ENCODE measurements around the gene MYO1E. TPM values are rescaled to one million over a fixed set of nuclear protein-coding genes. Genes with fewer than 3 reads are reported as not detected.
"Not testable (repeated sequence)": the region's sequence is repeated elsewhere in the genome, so short reads cannot be mapped to it uniquely, and the experiment has no call there.

The MYO1E gene
- 39.0 and 45.5 TPM in 2 replicates for total RNA-seq

DNA sequence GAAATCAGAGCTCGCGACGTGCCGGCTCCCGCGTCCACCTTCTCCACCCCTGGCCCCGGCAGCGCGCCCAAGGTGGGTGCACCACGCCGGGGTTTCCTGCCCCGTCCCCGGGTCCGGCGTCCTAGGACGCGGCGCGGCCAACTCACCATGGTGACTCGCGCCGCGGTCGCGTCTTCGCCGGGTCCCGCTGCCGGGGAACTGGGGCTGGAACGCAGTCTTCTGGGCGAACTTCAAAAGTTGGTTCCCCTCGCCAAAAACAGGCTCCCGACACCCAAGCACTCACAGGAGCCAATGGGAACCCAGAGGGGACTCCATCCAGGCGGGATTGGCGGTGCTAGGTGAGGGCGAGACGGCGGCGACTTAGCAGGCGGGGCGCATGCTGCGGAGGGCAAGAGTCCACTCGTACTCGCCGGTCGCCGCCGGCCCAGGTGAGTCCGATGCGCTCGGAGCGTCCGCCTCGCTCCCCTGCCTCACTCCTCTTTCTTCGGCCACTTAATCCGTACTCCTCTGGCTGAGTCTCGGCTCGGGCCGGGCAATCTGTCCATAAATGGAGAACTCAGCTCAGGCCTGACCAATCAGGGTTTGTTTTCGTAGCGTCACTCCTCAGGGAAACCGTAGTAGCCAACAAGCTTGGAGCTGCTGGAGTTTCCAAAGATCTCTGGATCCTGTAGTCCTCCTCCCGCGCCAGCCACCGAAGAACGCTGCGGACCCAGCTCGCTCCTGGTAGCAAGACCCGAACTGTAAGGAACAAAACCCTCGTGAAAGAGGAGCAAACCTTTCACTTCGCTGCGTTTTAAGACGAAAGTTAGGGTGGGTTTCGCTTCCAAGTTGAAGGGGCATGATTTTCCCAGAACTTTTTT is at the start of gene MYO1E:
Gene MYO1E (minus strand): TSS at position 520 of the 860 bp plus-strand sequence. CDS start 371 bp downstream, at position 149.
- intact Hi-C loops (cut with micrococcal nuclease), result loop anchor here (5.0 kb wide), 1 partner anchor 125 kb away; no protein-coding TSS in a partner anchor

- intact Hi-C loops (cut with micrococcal nuclease), result no loop called here
Measured at GRCh38 chr15:59420986-59421618, 48.4 kb upstream of the MYO1E start.

DNA sequence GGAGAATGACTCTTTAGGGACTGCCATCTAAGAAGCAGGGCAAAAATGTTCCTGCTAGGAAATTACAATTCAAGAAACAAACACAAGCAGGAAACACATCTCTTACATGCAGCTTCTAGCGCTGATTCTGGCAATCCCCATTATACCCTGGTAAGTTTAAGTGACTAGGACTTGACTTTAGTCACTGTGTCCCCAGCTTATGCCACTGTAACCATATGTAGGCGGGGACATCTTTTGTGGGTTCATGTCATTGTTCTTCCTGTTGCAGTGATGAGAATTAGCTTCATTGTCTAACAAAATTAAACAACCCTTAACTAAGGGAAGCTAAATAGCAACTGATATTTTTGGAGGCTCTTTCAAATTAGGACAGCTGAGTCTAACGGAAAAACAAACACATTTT is 47.4 kb upstream of the MYO1E start:
- intact Hi-C loops (cut with micrococcal nuclease), result no loop called here

DNA sequence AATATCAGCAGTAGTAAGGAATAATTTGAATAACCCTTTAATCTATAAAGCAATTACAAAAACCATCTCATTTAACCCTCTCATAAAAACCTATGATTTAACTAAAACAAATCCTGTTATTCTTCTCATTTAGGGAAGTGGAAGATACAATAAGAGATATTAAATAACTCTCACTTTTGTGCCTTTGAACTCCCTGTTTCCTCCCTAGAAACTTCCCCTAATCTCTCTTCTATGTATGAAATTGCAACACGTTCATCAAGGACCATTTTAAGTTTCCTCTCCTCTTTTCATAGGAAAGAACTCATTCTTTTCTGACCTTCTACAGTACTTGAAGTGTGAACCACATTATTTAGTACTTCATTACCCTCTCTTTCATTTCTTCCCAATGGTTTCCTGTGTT is 46.5 kb upstream of the MYO1E start:
- intact Hi-C loops (cut with micrococcal nuclease), result no loop called here

- intact Hi-C loops (cut with micrococcal nuclease), result no loop called here
Measured at GRCh38 chr15:59416816-59417215, 44.1 kb upstream of the MYO1E start.

DNA sequence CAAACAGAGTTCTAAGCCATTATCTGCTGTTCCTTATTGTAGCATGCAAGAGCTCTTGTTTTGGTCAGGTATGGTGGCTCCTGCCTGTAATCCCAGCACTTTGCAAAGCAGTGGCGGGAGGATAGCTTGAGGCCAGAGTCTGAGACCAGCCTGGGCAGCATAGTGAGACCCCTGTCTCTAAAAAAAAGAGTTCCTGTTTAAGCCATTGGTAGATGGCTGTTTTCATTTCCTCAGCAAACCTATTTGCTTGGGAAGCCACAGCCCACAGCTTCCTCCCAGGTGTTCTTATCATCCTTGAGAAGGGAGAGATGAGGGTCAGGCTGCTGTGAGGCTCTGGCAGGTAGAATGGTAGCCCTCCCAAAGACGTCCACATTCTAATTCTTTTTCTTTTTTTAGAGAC is 40.9 kb upstream of the MYO1E start:
- intact Hi-C loops (cut with micrococcal nuclease), result no loop called here

- intact Hi-C loops (cut with micrococcal nuclease), result no loop called here
Measured at GRCh38 chr15:59410391-59410896, 37.8 kb upstream of the MYO1E start.

GRCh38 chr15:59407946-59408345 is 35.3 kb upstream of the MYO1E start:
- intact Hi-C loops (cut with micrococcal nuclease), result no loop called here

- intact Hi-C loops (cut with micrococcal nuclease), result no loop called here
Measured at GRCh38 chr15:59406446-59406845, 33.8 kb upstream of the MYO1E start.

- intact Hi-C loops (cut with micrococcal nuclease), result no loop called here
Measured at GRCh38 chr15:59405079-59405478, 32.4 kb upstream of the MYO1E start.

DNA sequence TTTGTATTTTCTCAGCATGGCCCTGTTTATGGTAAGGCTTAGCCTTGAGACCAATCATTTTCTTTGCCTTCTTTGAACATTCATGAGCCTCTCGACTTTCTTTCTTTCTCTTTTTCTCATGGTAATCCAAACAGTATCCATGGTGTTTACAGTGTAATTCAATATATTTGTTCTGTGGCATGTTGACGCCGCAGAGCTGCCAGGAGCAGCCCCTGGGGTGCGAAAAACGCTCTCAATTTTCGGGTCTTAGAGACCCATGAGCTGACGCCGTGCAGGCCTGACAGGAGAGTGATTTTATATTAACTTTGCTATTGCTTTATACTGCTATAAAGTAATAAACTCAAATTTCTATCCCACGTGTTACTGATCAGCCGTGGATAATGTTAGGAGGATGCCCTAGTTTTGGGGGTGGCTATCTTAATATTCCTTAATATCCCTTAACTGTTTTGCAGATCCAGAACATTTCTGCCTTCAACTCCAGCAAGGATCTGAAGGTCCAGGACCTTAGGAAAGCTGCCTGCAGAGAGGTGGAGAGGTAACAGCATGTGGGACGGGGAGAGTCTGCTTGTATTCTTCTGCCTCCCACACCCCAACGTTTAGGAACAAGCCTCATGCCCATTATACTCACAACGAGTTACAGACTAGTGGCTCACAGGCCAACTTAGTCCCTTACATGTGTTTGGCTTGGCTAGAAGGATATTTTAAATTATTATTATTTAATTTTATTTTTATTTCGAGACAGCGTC is 29.3 kb upstream of the MYO1E start:
- intact Hi-C loops (cut with micrococcal nuclease), result no loop called here

DNA sequence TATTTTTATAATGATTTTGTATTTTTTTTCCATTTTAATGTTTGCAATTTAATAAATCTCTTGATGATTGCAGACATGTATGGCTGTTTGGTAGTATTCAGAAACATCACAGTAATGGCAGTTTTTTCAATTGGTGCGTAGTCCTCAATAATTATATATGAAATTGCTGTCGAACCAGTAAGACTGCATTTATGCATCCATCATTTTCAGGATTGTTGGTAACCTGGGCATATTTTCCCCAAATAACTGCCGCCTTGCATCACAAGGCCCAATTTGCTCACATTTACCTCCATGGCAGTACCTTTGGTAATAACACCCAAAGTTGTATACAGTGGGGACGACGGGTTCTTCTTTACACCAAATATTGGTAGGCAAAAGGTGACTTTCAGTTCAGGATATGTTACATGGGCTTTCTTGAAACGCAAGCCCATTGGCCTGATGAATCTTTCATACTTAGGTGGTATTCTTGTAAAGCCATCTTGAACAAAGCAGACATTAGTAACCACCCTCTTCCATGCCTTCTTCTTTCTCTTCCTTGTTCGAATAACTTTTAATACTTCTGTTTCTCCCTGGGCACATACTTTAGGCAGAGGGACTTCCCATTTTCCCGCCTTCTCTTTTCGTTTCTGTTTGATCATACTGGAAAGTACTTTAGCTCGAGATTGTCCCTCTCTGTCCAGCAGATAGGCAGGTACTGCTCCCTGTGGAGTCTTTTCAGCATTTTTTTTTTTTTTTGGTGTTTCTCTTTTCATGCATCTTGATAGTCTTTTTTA is 28.6 kb upstream of the MYO1E start:
- intact Hi-C loops (cut with micrococcal nuclease), result not testable (repeated sequence)

- intact Hi-C loops (cut with micrococcal nuclease), result no loop called here
Measured at GRCh38 chr15:59400103-59400813, 27.6 kb upstream of the MYO1E start.

GRCh38 chr15:59399465-59400102 is 26.9 kb upstream of the MYO1E start:
- intact Hi-C loops (cut with micrococcal nuclease), result no loop called here

DNA sequence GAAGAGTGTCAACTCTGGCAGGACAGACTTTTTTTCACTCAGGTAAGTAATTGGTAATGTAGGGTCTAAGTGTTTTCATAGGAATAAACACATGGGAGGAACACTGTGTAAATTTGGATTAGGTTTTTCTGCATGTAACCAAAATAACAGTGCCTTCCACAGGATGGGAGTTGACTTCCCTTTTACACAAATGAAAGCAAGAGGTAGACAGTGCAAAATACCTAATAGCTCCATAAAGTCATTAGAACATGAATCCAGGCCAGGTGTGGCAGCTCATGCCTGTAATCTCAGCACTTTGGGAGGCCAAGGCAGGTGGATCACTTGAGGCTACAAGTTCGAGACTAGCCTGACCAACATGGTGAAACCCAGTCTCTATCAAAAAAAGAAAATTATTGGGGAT is 25.5 kb upstream of the MYO1E start:
- intact Hi-C loops (cut with micrococcal nuclease), result no loop called here

- intact Hi-C loops (cut with micrococcal nuclease), result no loop called here
Measured at GRCh38 chr15:59396679-59397078, 24.0 kb upstream of the MYO1E start.

- intact Hi-C loops (cut with micrococcal nuclease), result no loop called here
Measured at GRCh38 chr15:59396211-59396610, 23.5 kb upstream of the MYO1E start.

- intact Hi-C loops (cut with micrococcal nuclease), result no loop called here
Measured at GRCh38 chr15:59394166-59394661, 21.5 kb upstream of the MYO1E start.

GRCh38 chr15:59392299-59392698 is 19.6 kb upstream of the MYO1E start:
- intact Hi-C loops (cut with micrococcal nuclease), result no loop called here

DNA sequence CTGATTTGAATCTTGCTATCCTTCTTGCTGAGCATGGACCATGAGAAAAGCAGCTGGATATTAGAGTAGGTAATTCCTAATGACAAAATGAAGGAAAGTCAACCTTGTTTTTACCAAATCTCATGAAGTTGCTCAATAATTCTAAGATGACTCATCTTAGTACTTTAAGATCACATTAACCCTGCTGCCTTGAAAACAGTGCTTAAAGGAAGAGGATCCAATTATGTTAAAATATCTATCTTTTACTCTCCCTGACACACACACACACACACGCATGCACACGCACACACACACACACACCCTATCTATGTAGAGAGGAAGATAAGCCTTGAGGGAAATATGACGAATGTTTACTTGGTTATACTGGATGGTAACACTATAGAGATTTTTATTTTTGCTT is 16.0 kb upstream of the MYO1E start:
- intact Hi-C loops (cut with micrococcal nuclease), result no loop called here

Measured in T-helper 2 cell treated with Interferon-gamma antibody and Interleukin-4, amounts not matched to agents 100 ng/mL and 5 ng/mL, for 36 hours (primary cell).